OCI-LY7 (cell line): ENCODE measurements around the gene RAPGEF4. TPM values are rescaled to one million over a fixed set of nuclear protein-coding genes. Genes with fewer than 3 reads are reported as not detected.

Experiments
- BruUV-seq: library from RNA; stranded (reverse); fragments of 400-500 nt; replicated peaks from 2 replicates; lab custom pipeline; 2021; lab: Mats Ljungman, UMichigan
- CTCF ChIA-PET: fragments of 300-600 bp; sonication (Branson Sonifier 250); formaldehyde crosslinking; loops from one replicate; lab custom pipeline; 2022; ENCODE audit warnings: antibody characterized with exemption; ENCODE audit not compliant: unreplicated experiment; lab: Charles Lee
- POLR2A ChIA-PET: fragments of 300-600 bp; sonication (Branson Sonifier 250); formaldehyde crosslinking; loops from one replicate; lab custom pipeline; 2022; ENCODE audit warnings: antibody characterized with exemption; lab: Charles Lee
- DNase-seq: peaks from one replicate; pipeline ENCODE4 v3.0.0-alpha.2; 2015; ENCODE audit warnings: low spot score
- H2AFZ ChIP-seq: fragments of 200-600 bp; sonication (generic), shearing (Covaris generic); 2 replicates; pipeline ENCODE4 v1.6.1; 2014; ENCODE audit warnings: mild to moderate bottlenecking, antibody characterized with exemption, low read length, moderate library complexity
- H3K27ac ChIP-seq: fragments of 200-600 bp; sonication (generic); 2 replicates; pipeline ENCODE4 v1.5.1; 2014; ENCODE audit warnings: mixed run types, low read depth, mild to moderate bottlenecking, moderate library complexity, low read length, inconsistent platforms; ENCODE audit not compliant: poor library complexity, severe bottlenecking
- H3K36me3 ChIP-seq: fragments of 200-600 bp; sonication (generic); 2 replicates; pipeline ENCODE4 v1.6.1; 2014; ENCODE audit warnings: mild to moderate bottlenecking, antibody characterized with exemption, low read length, moderate library complexity, mixed read lengths; ENCODE audit not compliant: insufficient read depth
- H3K4me1 ChIP-seq: fragments of 200-600 bp; sonication (generic); 2 replicates; pipeline ENCODE4 v1.5.1; 2014; ENCODE audit warnings: mild to moderate bottlenecking, low read length; ENCODE audit not compliant: insufficient read depth, poor library complexity, severe bottlenecking
- H3K4me2 ChIP-seq: fragments of 200-600 bp; sonication (generic); 2 replicates; pipeline ENCODE4 v1.6.1; 2014; ENCODE audit warnings: mild to moderate bottlenecking, low read length
- H3K4me3 ChIP-seq: fragments of 200-600 bp; sonication (generic); 2 replicates; pipeline ENCODE4 v1.5.1; 2014; ENCODE audit warnings: mild to moderate bottlenecking, low read depth, low read length; ENCODE audit not compliant: poor library complexity, severe bottlenecking
- H3K79me2 ChIP-seq: fragments of 200-600 bp; sonication (generic); 2 replicates; pipeline ENCODE4 v1.6.1; 2016; ENCODE audit warnings: low read depth, mild to moderate bottlenecking, low read length, moderate library complexity, mixed read lengths; ENCODE audit not compliant: insufficient read depth
- H3K9me2 ChIP-seq: fragments of 200-600 bp; sonication (generic); 2 replicates; pipeline ENCODE4 v1.6.1; 2016; ENCODE audit warnings: mild to moderate bottlenecking, low read length, mixed read lengths; ENCODE audit not compliant: insufficient read depth
- H3K9me3 ChIP-seq: fragments of 200-600 bp; sonication (generic); 2 replicates; pipeline ENCODE4 v1.6.1; 2014; ENCODE audit warnings: mild to moderate bottlenecking, mixed run types, low read length, mixed read lengths
- H4K20me1 ChIP-seq: fragments of 200-600 bp; sonication (generic); 2 replicates; pipeline ENCODE4 v1.6.1; 2014; ENCODE audit warnings: mild to moderate bottlenecking, antibody characterized with exemption, low read length, moderate library complexity, mixed read lengths; ENCODE audit not compliant: insufficient read depth
- EZH2phosphoT487 ChIP-seq: fragments of 200-600 bp; sonication (generic); IDR thresholded peaks from 2 replicates; pipeline ENCODE4 v1.6.1; 2018; ENCODE audit warnings: low read depth, borderline replicate concordance, mild to moderate bottlenecking, mixed run types, antibody characterized with exemption, low read length, moderate library complexity, mixed read lengths
- intact Hi-C: fragments of 100-400 bp; cut with micrococcal nuclease; formaldehyde crosslinking; loops from one replicate; pipeline ENCODE4 v1.10.0; 2022; ENCODE audit not compliant: unreplicated experiment
- total RNA-seq, 2 experiments: library from RNA; depleted of rRNA in 1 of 2; stranded (reverse); fragments of >200 nt in 1 of 2; shearing (Covaris generic) in 1 of 2; gene quantifications; 2 replicates each; pipeline ENCODE4 v1.2.3, GENCODE V29; 2014 to 2022
- TF ChIP-seq, protein P1 (sequence below): fragments of 200-600 bp; sonication (generic); conservative IDR thresholded peaks from 2 replicates; pipeline ENCODE4 v1.5.1; 2014; ENCODE audit warnings: mild to moderate bottlenecking, antibody characterized with exemption, low read length, moderate library complexity, mixed read lengths

The RAPGEF4 gene
- total RNA-seq, 2 experiments from 2014 or later = 0.22 to 0.55 TPM

GRCh38 chr2:172712251-172712650, 23.4 kb upstream of the RAPGEF4 start:
- ChIA-PET POLR2A (no interaction called here), CTCF (no interaction called here)
- DNase-seq = no peak
- Histone ChIP-seq H3K4me1 (no peaks in the 10 kb centered on the region), H3K79me2 (no peaks in the 10 kb centered on the region), H3K4me3 (no peak overlapping the region), H3K9me3 (no peaks in the 10 kb centered on the region), H4K20me1 (no peaks in the 10 kb centered on the region), H3K9me2 (no peaks in the 10 kb centered on the region), H3K27ac (no peak overlapping the region), H3K36me3 (no peaks in the 10 kb centered on the region), H3K4me2 (no peak overlapping the region), H2AFZ (no peak overlapping the region)
- intact Hi-C loops = loop anchor here (5.0 kb wide), 1 partner anchor 245 kb away; no protein-coding TSS in a partner anchor
- no peak for TF ChIP-seq EZH2phosphoT487
- TF ChIP-seq, protein P1, sequence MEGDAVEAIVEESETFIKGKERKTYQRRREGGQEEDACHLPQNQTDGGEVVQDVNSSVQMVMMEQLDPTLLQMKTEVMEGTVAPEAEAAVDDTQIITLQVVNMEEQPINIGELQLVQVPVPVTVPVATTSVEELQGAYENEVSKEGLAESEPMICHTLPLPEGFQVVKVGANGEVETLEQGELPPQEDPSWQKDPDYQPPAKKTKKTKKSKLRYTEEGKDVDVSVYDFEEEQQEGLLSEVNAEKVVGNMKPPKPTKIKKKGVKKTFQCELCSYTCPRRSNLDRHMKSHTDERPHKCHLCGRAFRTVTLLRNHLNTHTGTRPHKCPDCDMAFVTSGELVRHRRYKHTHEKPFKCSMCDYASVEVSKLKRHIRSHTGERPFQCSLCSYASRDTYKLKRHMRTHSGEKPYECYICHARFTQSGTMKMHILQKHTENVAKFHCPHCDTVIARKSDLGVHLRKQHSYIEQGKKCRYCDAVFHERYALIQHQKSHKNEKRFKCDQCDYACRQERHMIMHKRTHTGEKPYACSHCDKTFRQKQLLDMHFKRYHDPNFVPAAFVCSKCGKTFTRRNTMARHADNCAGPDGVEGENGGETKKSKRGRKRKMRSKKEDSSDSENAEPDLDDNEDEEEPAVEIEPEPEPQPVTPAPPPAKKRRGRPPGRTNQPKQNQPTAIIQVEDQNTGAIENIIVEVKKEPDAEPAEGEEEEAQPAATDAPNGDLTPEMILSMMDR = no peak
- BruUV-seq = no TSS peak

DNA sequence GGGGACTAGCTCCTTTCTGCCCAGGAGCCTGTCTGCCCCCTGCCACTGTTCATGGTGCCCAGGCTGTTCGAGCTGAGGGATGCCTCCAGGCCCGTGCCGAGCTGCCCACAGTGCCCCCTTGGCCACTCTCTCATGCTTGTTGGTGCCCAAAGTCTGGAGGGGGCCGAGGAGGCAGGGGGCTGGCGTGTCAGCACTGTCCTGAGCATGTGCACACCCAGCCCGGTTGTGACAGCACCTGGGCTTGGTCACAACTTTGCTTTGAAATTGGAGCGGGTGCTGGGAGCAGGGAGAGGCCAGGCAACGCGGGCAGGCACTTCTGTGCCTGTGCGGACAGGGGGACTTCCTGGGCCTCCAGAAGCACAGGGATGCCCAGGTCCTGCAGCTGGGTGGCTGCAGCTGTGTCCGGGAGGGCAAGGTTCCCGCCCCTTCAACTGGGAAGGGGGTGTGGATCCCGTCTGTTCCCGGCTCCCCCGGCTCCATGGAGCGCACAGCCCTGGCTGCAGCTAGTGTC, 22.2 kb upstream of the RAPGEF4 start:
- DNase-seq = no peak
- H4K20me1 ChIP-seq = no peaks in the 10 kb centered on the region
- TF ChIP-seq, protein P1 = no peak
- TF ChIP-seq EZH2phosphoT487 = no peak
- H3K36me3 ChIP-seq = no peaks in the 10 kb centered on the region
- H3K4me2 ChIP-seq = no peak overlapping the region
- no peak overlapping the region for H3K4me3 ChIP-seq
- POLR2A ChIA-PET = no interaction called here
- intact Hi-C loops = loop anchor here (5.0 kb wide), 1 partner anchor 246 kb away; no protein-coding TSS in a partner anchor
- H3K9me3 ChIP-seq = no peaks in the 10 kb centered on the region
- no peaks in the 10 kb centered on the region for H3K79me2 ChIP-seq
- BruUV-seq = no TSS peak
- no peak overlapping the region for H3K27ac ChIP-seq
- H3K4me1 ChIP-seq = no peaks in the 10 kb centered on the region
- no peaks in the 10 kb centered on the region for H3K9me2 ChIP-seq
- CTCF ChIA-PET = no interaction called here
- H2AFZ ChIP-seq = no peak overlapping the region

GRCh38 chr2:172722481-172722880, 13.2 kb upstream of the RAPGEF4 start:
- Histone ChIP-seq H3K9me3 (no peaks in the 10 kb centered on the region), H3K4me1 (no peaks in the 10 kb centered on the region), H3K9me2 (no peaks in the 10 kb centered on the region), H2AFZ (no peak overlapping the region), H3K79me2 (no peaks in the 10 kb centered on the region), H3K4me3 (no peak overlapping the region), H4K20me1 (no peaks in the 10 kb centered on the region), H3K27ac (no peak overlapping the region), H3K4me2 (no peak overlapping the region), H3K36me3 (no peaks in the 10 kb centered on the region)
- intact Hi-C loops = no loop called here
- DNase-seq = no peak
- ChIA-PET CTCF (no interaction called here), POLR2A (interaction anchor here (1.1 kb wide), 1 partner anchor 59 kb away, joined by 3 read pairs; no protein-coding TSS in a partner anchor)
- TF ChIP-seq, protein P1 = no peak
- TF ChIP-seq EZH2phosphoT487 = no peak
- no TSS peak for BruUV-seq
